Smooth muscle cell (in vitro differentiated cells): Measurements from ENCODE around the gene ARHGEF3. TPM values are rescaled to one million over a fixed set of nuclear protein-coding genes. Genes with fewer than 3 reads are reported as not detected.
A peak's percentile ranks its signal among the peaks of the same experiment; 100 is the strongest.

Experiments
- DNase-seq: peaks from one replicate; lab custom pipeline; 2025; ENCODE audit not compliant: unreplicated experiment; lab: John Stamatoyannopoulos, UW
- H2AFZ ChIP-seq: fragments of 200-600 bp; sonication (generic); 2 replicates; pipeline ENCODE4 v1.6.0; 2016; ENCODE audit warnings: antibody characterized with exemption, low read depth, mild to moderate bottlenecking
- H3F3A ChIP-seq: fragments of 200-600 bp; sonication (generic); 2 replicates; pipeline ENCODE4 v1.6.0; 2017; ENCODE audit warnings: antibody characterized with exemption, low read depth
- H3K27ac ChIP-seq: fragments of 200-600 bp; sonication (generic); 2 replicates; pipeline ENCODE4 v1.5.1; 2016; ENCODE audit warnings: low read depth, mild to moderate bottlenecking
- H3K27me3 ChIP-seq: fragments of 200-600 bp; sonication (generic); 2 replicates; pipeline ENCODE4 v1.6.1; 2016; ENCODE audit warnings: low read depth, mild to moderate bottlenecking
- H3K36me3 ChIP-seq: fragments of 200-600 bp; sonication (generic); 2 replicates; pipeline ENCODE4 v1.5.1; 2016; ENCODE audit warnings: low read depth
- H3K4me1 ChIP-seq: fragments of 200-600 bp; sonication (generic); 2 replicates; pipeline ENCODE4 v1.5.1; 2016; ENCODE audit warnings: low read depth
- H3K4me2 ChIP-seq: fragments of 200-600 bp; sonication (generic); 2 replicates; pipeline ENCODE4 v1.6.0; 2016; ENCODE audit warnings: mild to moderate bottlenecking
- H3K4me3 ChIP-seq: fragments of 200-600 bp; sonication (generic); 2 replicates; pipeline ENCODE4 v1.5.1; 2016; ENCODE audit warnings: mild to moderate bottlenecking
- H3K79me2 ChIP-seq: fragments of 200-600 bp; sonication (generic); 2 replicates; pipeline ENCODE4 v1.6.0; 2016; ENCODE audit warnings: low read depth, mild to moderate bottlenecking
- H3K9ac ChIP-seq: fragments of 200-600 bp; sonication (generic); 2 replicates; pipeline ENCODE4 v1.6.0; 2016; ENCODE audit warnings: low read depth
- H3K9me3 ChIP-seq: fragments of 200-600 bp; sonication (generic); replicated peaks from 2 replicates; pipeline ENCODE4 v1.5.1; 2016; ENCODE audit warnings: low read depth
- H4K20me1 ChIP-seq: fragments of 200-600 bp; sonication (generic); 2 replicates; pipeline ENCODE4 v1.6.0; 2016; ENCODE audit warnings: low read depth
- CTCF ChIP-seq: fragments of 200-600 bp; sonication (generic); IDR thresholded peaks from 2 replicates; pipeline ENCODE4 v1.5.1; 2017; ENCODE audit warnings: borderline replicate concordance, mild to moderate bottlenecking, antibody characterized with exemption; ENCODE audit not compliant: insufficient read depth, poor library complexity, severe bottlenecking
- WGBS: methylation state at CpG from one replicate; pipeline ENCODE4 v1.1.7; 2016; ENCODE audit warnings: low lambda C conversion rate; 5-methylcytosine and 5-hydroxymethylcytosine counted together
- polyA plus RNA-seq: library from polyadenylated mRNA; unstranded; fragments of >200 nt; fragmentation: Nextera tagmentation; extraction: Ambion mirVana; gene quantifications from 2 replicates; pipeline ENCODE4 v1.2.1, GENCODE V29; 2016
- total RNA-seq: library from RNA; depleted of rRNA; stranded (reverse); fragments of >200 nt; gene quantifications from 2 replicates; pipeline ENCODE4 v1.2.3, GENCODE V29; 2014

The ARHGEF3 gene
- total and polyA plus RNA-seq, 2 experiments from 2014 or later, result 131 to 137 TPM

- no peak overlapping the region for H3K4me2 ChIP-seq
- H3K79me2 ChIP-seq, result peaks cover 59% of the 10 kb centered on the region
- H3F3A ChIP-seq, result peaks cover 32% of the 10 kb centered on the region
- no peak for TF ChIP-seq CTCF
- peaks cover 39% of the 10 kb centered on the region for H3K36me3 ChIP-seq
- H3K27me3 ChIP-seq, result no peaks in the 10 kb centered on the region
- peak overlapping the region; percentile 4 for H3K9ac ChIP-seq
- no peak overlapping the region for H2AFZ ChIP-seq
- no peaks in the 10 kb centered on the region for H3K4me1 ChIP-seq
- 98% methylated on average over 5 of the region's 5 CpGs for WGBS
- H3K9me3 ChIP-seq, result no peaks in the 10 kb centered on the region
- peak overlapping the region; percentile 25 for H3K27ac ChIP-seq
- H3K4me3 ChIP-seq, result no peak overlapping the region
- DNase-seq, result no peak
- peaks cover 97% of the 10 kb centered on the region for H4K20me1 ChIP-seq
Measured at GRCh38 chr3:56744016-56744415, 57.7 kb downstream of the ARHGEF3 start.

- Histone ChIP-seq H3K9ac (no peak overlapping the region), H3K27ac (peak overlapping the region; percentile 48), H3K4me1 (no peaks in the 10 kb centered on the region), H3K36me3 (peaks cover 39% of the 10 kb centered on the region), H3K4me2 (no peak overlapping the region), H3K79me2 (peaks cover 58% of the 10 kb centered on the region), H3K4me3 (no peak overlapping the region), H3F3A (peaks cover 39% of the 10 kb centered on the region), H4K20me1 (peaks cover 97% of the 10 kb centered on the region), H3K27me3 (no peaks in the 10 kb centered on the region), H2AFZ (no peak overlapping the region), H3K9me3 (no peaks in the 10 kb centered on the region)
- no peak for TF ChIP-seq CTCF
- WGBS, result 90% methylated on average over 3 of the region's 3 CpGs
- no peak for DNase-seq
Measured at GRCh38 chr3:56742887-56743286, 58.9 kb downstream of the ARHGEF3 start.

DNA sequence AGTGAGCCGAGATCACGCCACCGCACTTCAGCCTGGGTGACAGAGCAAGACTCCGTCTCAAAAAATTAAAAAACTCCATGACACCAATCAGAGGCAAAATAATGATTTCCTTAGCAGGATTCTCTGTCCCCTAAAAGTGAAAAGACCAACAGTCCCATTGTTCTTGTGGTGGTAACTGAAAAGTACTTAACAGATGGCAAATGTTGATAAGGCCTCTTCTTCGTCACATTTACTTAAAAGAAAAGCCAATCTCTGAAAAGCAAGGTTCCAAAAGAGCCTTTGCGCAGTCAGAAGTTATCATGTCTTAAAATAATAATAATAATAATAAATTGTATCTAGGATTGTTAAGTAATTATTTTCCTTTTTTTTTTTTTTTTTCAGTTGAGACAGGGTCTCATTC lies 62.7 kb downstream of the ARHGEF3 start:
- H3K4me2 ChIP-seq, result no peak overlapping the region
- H4K20me1 ChIP-seq, result peaks cover 97% of the 10 kb centered on the region
- H3K9ac ChIP-seq, result no peak overlapping the region
- H3K27me3 ChIP-seq, result no peaks in the 10 kb centered on the region
- H3K4me1 ChIP-seq, result no peaks in the 10 kb centered on the region
- no peak overlapping the region for H3K27ac ChIP-seq
- no peak for DNase-seq
- H3K79me2 ChIP-seq, result peaks cover 50% of the 10 kb centered on the region
- TF ChIP-seq CTCF, result no peak
- H3F3A ChIP-seq, result peaks cover 43% of the 10 kb centered on the region
- no peak overlapping the region for H2AFZ ChIP-seq
- 94% methylated on average over 6 of the region's 6 CpGs for WGBS
- H3K36me3 ChIP-seq, result peaks cover 49% of the 10 kb centered on the region
- no peaks in the 10 kb centered on the region for H3K9me3 ChIP-seq
- no peak overlapping the region for H3K4me3 ChIP-seq

DNA sequence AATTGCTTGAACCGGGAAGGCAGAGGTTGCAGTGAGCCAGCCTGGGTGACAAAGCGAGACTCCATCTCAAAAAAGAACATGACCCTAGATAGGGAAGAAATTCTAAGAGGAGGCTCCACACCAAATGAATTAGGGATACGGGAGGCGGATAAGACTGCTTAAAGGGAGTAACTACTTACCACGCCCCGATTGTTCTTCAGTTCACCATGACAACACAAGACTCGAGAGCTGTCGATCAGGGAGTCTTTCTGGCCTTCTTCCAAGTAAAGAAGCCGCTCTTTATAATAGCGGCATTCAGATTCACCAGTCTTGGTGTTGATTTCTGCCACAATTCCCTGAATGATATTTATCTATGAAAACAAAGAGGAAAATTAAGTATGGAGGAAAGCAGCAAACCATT lies 64.7 kb downstream of the ARHGEF3 start:
- Histone ChIP-seq H3K36me3 (peaks cover 40% of the 10 kb centered on the region), H3F3A (peaks cover 37% of the 10 kb centered on the region), H3K27ac (no peak overlapping the region), H3K9ac (no peak overlapping the region), H3K9me3 (no peaks in the 10 kb centered on the region), H2AFZ (no peak overlapping the region), H3K79me2 (peaks cover 50% of the 10 kb centered on the region), H4K20me1 (peaks cover 94% of the 10 kb centered on the region), H3K27me3 (no peaks in the 10 kb centered on the region), H3K4me1 (no peaks in the 10 kb centered on the region), H3K4me3 (no peak overlapping the region), H3K4me2 (no peak overlapping the region)
- no peak for TF ChIP-seq CTCF
- no peak for DNase-seq
- 95% methylated on average over 10 of the region's 10 CpGs for WGBS
